ENCODE measurements around the gene AXL.

Gene AXL

DNA sequence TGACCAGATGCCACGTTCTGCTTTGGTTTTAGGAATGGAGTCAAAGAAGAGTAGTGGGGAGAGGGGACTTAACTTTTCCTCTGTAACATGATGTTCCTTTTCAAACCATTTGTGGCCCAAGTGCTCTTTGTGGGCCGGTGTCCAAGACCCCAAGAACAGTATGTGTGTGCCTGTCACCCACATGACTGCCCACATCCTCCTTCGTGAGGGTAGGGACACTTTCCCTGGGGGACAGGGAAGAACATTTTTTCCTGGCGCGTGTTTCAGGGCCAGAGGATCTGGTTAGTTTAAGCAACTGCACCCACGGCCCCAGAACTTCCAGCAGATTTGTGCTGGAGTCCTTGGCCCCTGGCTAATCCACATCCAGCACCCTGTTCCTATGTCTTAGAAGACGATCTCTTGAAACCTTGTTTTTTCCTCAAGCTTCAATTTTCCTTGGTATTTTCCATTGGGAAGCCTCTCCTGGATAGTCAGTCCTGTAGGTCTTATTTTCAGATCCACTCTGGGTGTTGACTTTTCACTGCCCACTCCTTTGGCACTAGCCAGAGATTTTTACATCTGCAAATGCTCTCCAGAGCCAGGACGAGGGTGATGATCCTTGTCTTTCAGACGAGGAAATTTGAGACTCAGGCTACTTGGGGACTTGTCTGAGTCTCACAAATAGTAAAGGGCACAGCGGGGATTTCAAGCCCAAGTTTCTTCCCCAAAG lies 80.2 kb downstream of the AXL start:
- DNase-seq = peak in 11 of 42 donors; percentile 23 to 59 (median 44)
- intact Hi-C loops (cut with DNase I) = no loop called here

- DNase-seq = peak in 15 of 42 donors; percentile 17 to 76 (median 44)
- intact Hi-C loops (cut with DNase I) = no loop called here
Observed at GRCh38 chr19:41299755-41300089, 80.7 kb downstream of the AXL start.

- intact Hi-C loops (cut with DNase I) = no loop called here
Observed at GRCh38 chr19:41300555-41300954, 81.5 kb downstream of the AXL start.

GRCh38 chr19:41302624-41303351 lies 83.8 kb downstream of the AXL start:
- intact Hi-C loops (cut with DNase I) = no loop called here
- no peak for DNase-seq

More at GRCh38 chr19:41300555-41300954, 81.5 kb downstream of the AXL start:
- DNase-seq = no peak

GRCh38 chr19:41303954-41304353 lies 84.9 kb downstream of the AXL start:
- intact Hi-C loops (cut with DNase I) = no loop called here
- no peak for DNase-seq

DNA sequence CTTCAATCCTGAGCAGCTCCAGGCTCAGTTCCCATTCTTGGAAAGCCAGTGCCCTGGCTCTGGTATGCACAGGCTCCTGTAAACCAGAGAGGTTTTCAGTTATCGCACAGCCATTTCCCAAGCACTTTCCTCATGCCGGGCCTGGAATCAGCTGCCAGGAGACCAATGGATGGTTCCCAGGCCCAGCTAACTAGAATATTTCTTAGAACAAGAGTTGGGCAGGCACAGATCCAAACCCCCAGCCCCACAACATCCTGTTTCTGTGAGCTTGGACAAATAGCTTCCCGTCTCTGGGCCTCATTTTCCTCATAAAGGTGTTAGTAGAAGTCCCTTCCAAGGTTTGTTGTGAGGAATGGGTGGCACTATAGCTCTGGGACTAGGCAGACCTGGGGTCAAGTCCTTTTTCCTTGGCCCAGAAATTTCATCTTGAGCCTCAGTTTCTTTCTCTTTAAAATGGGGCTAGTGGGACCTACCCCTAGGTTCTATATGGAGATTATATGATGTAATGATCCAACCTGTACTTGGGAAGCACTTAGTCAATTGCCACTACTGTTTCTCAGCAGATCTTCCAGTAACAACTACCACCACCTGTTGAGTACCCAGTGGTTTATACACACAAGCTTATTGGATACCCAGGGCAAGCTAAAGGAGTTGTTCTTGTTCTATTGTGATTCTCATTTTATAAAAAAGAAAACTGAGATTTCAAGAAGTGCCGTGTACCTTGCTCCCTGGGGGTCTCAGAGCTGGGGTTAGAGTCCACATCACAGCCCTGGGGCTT lies 85.9 kb downstream of the AXL start:
- intact Hi-C loops (cut with DNase I) = no loop called here
- DNase-seq = no peak

DNA sequence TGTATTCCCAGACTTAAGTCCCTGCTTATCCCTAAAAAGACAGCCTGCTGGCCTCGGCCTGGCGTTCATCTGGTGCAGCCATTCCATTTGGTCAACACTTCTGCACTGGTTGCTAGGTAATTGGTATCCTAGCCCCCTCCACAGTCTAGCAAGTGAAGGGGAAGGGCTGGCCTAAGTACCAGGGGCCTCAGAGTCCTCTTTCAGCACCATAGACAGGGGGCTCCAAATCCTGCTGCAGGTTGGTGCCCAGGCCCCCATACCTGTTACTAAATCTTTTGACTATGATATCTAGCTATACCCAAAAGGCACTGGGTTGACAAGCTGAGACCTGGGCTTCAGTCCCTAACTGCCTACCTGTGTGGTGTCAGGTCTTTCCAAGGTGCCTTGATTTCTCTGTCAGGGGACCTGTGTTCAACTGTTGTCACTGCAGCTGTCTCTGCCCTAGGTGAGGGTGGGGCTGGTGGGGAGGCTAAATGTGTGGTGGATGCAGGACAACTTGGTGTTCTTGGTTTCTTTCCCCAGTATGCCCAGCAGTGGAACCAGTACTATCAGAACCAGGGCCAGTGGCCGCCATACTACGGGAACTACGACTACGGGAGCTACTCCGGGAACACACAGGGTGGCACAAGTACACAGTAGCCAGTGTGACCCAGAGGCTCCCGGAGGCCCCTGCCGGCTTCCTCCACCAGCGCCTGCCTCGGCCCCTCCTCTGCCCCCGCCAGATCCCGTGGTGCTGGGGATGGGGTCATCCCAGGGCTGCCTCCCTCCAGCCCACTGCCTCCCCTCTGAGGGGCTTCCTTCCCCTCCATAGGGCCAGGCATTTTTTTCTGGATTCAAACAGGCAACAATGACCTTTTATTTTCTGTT lies 87.1 kb downstream of the AXL start:
- intact Hi-C loops (cut with DNase I) = no loop called here
- DNase-seq = no peak

DNA sequence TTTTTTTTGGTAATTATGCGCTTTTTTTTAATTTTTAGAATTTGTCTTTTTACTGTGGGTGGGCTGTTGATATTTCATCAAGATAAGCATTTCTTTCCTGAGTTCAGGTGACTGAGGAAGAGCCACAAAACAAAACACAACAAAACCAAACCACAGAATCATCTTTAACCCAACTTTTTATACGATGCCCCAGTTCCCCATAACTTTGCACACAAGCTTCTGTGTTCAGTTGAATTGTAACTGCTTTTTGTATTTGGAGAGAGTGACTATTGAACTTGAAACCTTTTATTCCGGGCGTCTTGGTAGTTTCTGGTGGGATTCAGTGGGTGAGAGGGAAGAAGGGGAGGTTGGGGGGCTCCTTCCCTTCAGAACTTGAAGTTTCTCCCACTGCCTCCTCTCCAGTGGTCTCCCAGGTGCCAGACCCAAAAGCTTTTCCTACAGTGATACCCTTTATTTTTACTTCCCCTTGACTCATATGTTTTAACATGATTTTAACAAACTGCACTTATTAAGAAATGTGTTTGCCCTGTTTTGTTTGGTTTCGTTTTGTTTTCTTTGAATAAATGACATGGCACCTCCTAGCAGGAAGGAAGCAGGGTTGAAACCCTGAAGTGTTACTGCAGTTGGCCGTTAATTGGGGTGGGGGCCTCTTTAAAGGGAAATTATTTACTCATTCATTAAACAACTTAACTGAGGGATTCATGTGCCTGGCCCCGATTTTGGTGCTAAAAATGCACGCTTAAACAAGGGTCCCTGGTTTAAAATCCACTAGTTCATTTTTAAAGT lies 88.3 kb downstream of the AXL start:
- no peak for DNase-seq
- intact Hi-C loops (cut with DNase I) = no loop called here

- DNase-seq = no peak
- intact Hi-C loops (cut with DNase I) = loop anchor here (2.0 kb wide), 1 partner anchor 43 kb away; the partner anchor contains the start of gene HNRNPUL1
Observed at GRCh38 chr19:41307954-41308449, 89.0 kb downstream of the AXL start.

DNA sequence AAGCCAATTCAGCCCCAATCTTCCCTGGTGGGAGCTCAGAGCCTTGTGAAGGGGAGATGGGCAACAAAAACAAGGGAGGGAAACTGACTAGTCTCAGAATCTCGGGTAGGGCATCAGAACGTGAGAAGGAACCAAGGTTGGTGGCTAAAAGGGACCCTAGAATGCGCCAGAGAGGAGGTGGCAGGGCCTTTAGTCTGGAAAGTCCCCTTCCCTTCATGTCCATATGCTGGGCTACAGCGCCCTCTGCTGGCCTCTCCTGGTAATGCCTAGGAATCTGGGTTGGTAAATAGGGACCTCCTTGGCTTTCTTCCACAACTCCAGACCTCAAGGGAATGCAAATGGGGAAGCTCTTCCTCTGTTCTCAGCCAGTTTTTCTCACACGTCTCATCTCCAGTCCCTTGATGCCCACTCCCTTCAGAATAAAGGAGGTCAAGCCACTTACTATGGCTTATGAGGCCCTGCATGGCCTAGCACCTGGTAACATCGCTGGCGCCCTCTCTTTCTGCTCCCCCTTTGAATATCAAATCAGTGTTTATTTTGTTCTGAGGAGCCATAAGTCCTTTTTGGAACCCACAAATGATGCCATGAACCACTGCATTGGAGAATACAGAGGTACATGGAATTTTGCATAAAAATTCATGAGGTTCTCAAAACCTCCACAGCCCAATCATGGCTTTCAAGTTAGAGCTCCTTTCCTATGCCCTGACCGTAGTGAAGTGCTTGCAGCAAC lies 89.6 kb downstream of the AXL start:
- DNase-seq = peak; percentile 53 to 97 (median 92)
- intact Hi-C loops (cut with DNase I) = loop anchor here (2.0 kb wide), 1 partner anchor 44 kb away; the partner anchor contains the start of gene HNRNPUL1

- DNase-seq = peak in 7 of 42 donors; percentile 27 to 61 (median 41)
- intact Hi-C loops (cut with DNase I) = loop anchor here (2.0 kb wide), 1 partner anchor 45 kb away; the partner anchor contains the start of gene HNRNPUL1
Observed at GRCh38 chr19:41309180-41310032, 90.4 kb downstream of the AXL start.

GRCh38 chr19:41310033-41310831 lies 91.2 kb downstream of the AXL start, which contains the start of gene CCDC97:
Gene CCDC97, plus strand, starts transcription at chr19:41310172. Its CDS starts 139 bp downstream, at chr19:41310311.
- peak; percentile 67 to 94 (median 88) for DNase-seq

DNA sequence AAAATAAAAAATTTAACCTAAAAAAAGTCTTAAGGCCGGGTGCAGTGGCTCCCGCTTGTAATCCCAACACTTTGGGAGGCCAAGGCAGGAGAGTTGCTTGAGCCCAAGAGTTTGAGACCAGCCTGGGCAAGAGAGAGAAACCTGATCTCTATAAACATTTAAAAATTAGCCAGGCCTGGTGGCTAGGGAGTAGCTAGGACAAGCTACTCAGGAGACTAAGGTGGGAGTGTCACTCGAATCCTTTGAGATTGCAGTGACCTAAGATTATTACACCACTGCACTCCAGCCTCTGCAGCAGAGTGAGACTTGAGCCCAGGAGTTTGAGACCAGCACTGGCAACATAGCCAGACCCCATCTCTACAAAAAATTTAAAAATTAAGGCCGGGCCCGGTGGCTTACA lies 92.0 kb downstream of the AXL start:
- no peak for DNase-seq
- intact Hi-C loops (cut with DNase I) = no loop called here

More at GRCh38 chr19:41310033-41310831, 91.2 kb downstream of the AXL start, which contains the start of gene CCDC97:
- intact Hi-C loops (cut with DNase I) = no loop called here
